ENCODE data around the gene PPP1R12B. TPM values are rescaled to one million over a fixed set of nuclear protein-coding genes. Genes with fewer than 3 reads are reported as not detected.
A peak's percentile ranks its signal among the peaks of the same experiment; 100 is the strongest.
"Not testable (repeated sequence)": the region's sequence is repeated elsewhere in the genome, so short reads cannot be mapped to it uniquely, and the experiment has no call there.

The PPP1R12B gene
- total RNA-seq, 1 donor: 20.6 TPM

DNA sequence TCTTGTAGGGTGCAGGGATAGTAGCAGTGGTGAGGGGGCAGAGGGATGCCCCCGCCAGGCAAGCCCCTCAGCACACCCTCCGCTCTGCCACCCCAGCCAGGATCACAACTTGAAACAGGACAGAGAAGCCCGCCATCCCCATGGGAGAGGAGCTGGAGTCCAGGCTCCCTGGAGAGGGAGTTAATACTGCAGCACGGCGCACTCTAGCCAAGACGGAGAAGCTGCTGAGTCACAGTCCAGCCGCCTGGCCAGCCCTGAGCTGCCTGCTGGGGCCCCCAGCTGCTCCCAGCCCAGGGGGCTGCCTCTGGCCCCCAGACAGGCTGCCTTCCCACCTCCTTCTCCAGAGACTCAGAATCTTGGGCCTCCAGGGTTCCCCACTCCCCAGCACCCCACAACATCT, 274.6 kb downstream of the PPP1R12B start:
- Histone ChIP-seq H3K36me3 (ENCODE audit: insufficient read depth, low read length) (no peaks in the 10 kb centered on the region), H3K79me2 (ENCODE audit: insufficient read depth, low read length) (no peaks in the 10 kb centered on the region), H3K4me2 (ENCODE audit: insufficient read depth, low read length) (peak overlapping the region; percentile 52), H4K20me1 (ENCODE audit: insufficient read depth, low read length) (no peaks in the 10 kb centered on the region), H3K4me3 (ENCODE audit: insufficient read depth, low read length) (no peak overlapping the region), H3K9me3 (ENCODE audit: low read depth, low read length) (no peaks in the 10 kb centered on the region), H3K27me3 (ENCODE audit: insufficient read depth, low read length) (no peaks in the 10 kb centered on the region), H3K4me1 (ENCODE audit: insufficient read depth, low read length) (peaks cover 23% of the 10 kb centered on the region), H2AFZ (ENCODE audit: low read length) (no peak overlapping the region), H3K27ac (ENCODE audit: low read depth, low read length) (peak overlapping the region; percentile 17)
- TF ChIP-seq, protein P1, sequence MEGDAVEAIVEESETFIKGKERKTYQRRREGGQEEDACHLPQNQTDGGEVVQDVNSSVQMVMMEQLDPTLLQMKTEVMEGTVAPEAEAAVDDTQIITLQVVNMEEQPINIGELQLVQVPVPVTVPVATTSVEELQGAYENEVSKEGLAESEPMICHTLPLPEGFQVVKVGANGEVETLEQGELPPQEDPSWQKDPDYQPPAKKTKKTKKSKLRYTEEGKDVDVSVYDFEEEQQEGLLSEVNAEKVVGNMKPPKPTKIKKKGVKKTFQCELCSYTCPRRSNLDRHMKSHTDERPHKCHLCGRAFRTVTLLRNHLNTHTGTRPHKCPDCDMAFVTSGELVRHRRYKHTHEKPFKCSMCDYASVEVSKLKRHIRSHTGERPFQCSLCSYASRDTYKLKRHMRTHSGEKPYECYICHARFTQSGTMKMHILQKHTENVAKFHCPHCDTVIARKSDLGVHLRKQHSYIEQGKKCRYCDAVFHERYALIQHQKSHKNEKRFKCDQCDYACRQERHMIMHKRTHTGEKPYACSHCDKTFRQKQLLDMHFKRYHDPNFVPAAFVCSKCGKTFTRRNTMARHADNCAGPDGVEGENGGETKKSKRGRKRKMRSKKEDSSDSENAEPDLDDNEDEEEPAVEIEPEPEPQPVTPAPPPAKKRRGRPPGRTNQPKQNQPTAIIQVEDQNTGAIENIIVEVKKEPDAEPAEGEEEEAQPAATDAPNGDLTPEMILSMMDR (IDR thresholded peaks at IDR 0.05; ENCODE audit: extremely low read depth, low read depth, low read length): no peak
- peak; percentile 78 for DNase-seq (ENCODE audit: insufficient read length, low spot score, missing footprints)

DNA sequence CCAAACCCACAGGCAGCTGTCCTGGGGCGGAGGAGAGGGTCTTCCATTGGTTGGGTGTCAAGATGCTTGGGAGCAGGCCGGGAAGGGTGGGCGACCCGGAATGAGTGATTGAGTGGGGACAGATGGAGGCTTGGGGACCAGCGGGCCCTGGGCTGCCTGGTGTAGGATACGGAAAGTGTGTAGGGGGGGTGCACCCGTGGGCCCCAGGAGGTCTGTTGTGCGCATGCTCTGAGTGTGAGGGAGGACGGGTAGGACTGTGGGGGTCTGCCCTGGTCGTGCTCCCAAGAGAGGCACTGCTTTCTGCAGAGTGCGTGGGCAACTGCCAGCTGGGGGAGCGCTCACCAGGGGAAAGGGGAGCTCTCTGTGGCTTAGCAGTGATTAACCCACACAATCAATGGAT, 275.0 kb downstream of the PPP1R12B start:
- not testable (repeated sequence) for H3K9me3 ChIP-seq (ENCODE audit: low read depth, low read length); H3K36me3 ChIP-seq (ENCODE audit: insufficient read depth, low read length); H4K20me1 ChIP-seq (ENCODE audit: insufficient read depth, low read length); H3K79me2 ChIP-seq (ENCODE audit: insufficient read depth, low read length); H3K4me3 ChIP-seq (ENCODE audit: insufficient read depth, low read length); H2AFZ ChIP-seq (ENCODE audit: low read length); H3K27me3 ChIP-seq (ENCODE audit: insufficient read depth, low read length); DNase-seq (ENCODE audit: insufficient read length, low spot score, missing footprints)
- H3K4me2 ChIP-seq (ENCODE audit: insufficient read depth, low read length): peak overlapping the region; percentile 52
- H3K4me1 ChIP-seq (ENCODE audit: insufficient read depth, low read length): peaks cover 19% of the 10 kb centered on the region
- H3K27ac ChIP-seq (ENCODE audit: low read depth, low read length): peak overlapping the region; percentile 17

DNA sequence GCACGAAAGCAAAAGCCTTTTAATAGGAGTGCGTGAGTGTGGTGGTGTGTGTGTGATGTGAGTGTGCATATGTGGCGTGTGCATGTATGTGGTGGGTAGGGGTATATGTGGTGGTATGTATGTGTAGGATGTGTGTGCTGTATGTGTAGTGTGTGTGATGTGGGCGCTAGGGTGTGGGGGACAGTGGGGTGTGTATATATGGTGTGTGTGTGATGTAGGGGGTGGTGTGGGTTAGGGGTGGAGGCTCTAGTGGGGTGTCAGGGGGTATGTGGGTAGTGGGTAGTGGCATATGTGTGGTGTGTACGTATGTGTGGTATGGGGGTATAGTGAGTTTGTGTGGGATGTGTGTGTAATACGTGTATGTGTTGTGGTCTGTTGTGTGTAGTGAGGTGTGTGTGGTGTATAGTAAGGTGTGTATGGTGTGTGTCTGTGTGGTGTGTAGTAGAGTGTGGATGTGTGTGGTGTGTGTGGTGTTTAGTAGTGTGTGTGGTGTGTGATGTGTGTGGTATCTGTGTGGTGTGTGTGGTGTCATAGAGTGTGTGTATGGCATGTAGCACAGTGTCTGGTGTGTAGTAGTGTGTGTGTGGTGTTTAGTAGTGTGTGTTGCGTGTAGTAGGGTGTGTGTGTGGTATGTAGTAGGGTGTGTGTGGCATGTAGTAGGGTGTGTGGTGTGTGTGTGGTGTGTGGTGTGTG, 275.7 kb downstream of the PPP1R12B start:
- Histone ChIP-seq H4K20me1 (ENCODE audit: insufficient read depth, low read length) (no peaks in the 10 kb centered on the region), H3K9me3 (ENCODE audit: low read depth, low read length) (no peaks in the 10 kb centered on the region)

DNA sequence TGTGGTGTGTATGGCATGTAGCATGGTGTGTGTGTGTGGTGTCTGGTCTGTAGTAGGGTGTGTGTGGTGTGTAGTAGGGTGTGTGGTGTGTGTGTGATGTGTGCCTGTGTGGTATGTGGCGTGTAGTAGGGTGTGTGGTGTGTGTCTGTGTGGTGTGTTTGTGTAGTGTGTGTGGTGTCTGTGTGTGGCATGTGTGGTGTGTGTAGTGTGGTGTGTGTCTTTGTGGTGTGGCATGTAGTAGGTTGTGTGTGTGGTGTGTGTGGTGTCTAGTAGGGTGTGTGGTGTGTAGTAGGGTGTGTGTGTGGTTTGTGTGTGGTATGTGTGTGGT, 276.2 kb downstream of the PPP1R12B start:
- no peak overlapping the region for H3K4me2 ChIP-seq (ENCODE audit: insufficient read depth, low read length)
- no peaks in the 10 kb centered on the region for H3K79me2 ChIP-seq (ENCODE audit: insufficient read depth, low read length)
- H2AFZ ChIP-seq (ENCODE audit: low read length): no peak overlapping the region
- H3K9me3 ChIP-seq (ENCODE audit: low read depth, low read length): no peaks in the 10 kb centered on the region
- H3K4me3 ChIP-seq (ENCODE audit: insufficient read depth, low read length): no peak overlapping the region
- TF ChIP-seq, protein P1 (IDR thresholded peaks at IDR 0.05; ENCODE audit: extremely low read depth, low read depth, low read length): no peak
- H4K20me1 ChIP-seq (ENCODE audit: insufficient read depth, low read length): no peaks in the 10 kb centered on the region
- no peaks in the 10 kb centered on the region for H3K36me3 ChIP-seq (ENCODE audit: insufficient read depth, low read length)
- H3K4me1 ChIP-seq (ENCODE audit: insufficient read depth, low read length): peaks cover 14% of the 10 kb centered on the region
- peak; percentile 80 for DNase-seq (ENCODE audit: insufficient read length, low spot score, missing footprints)
- H3K27me3 ChIP-seq (ENCODE audit: insufficient read depth, low read length): no peaks in the 10 kb centered on the region
- no peak overlapping the region for H3K27ac ChIP-seq (ENCODE audit: low read depth, low read length)

More for the DNA sequence above, 275.7 kb downstream of the PPP1R12B start:
- TF ChIP-seq, protein P1 (IDR thresholded peaks at IDR 0.05; ENCODE audit: extremely low read depth, low read depth, low read length): no peak
- H3K36me3 ChIP-seq (ENCODE audit: insufficient read depth, low read length): no peaks in the 10 kb centered on the region
- peak; percentile 46 for DNase-seq (ENCODE audit: insufficient read length, low spot score, missing footprints)
- no peak overlapping the region for H3K4me3 ChIP-seq (ENCODE audit: insufficient read depth, low read length)
- no peaks in the 10 kb centered on the region for H3K79me2 ChIP-seq (ENCODE audit: insufficient read depth, low read length)
- no peak overlapping the region for H3K4me2 ChIP-seq (ENCODE audit: insufficient read depth, low read length)
- H2AFZ ChIP-seq (ENCODE audit: low read length): no peak overlapping the region
- H3K27me3 ChIP-seq (ENCODE audit: insufficient read depth, low read length): no peaks in the 10 kb centered on the region
- H3K4me1 ChIP-seq (ENCODE audit: insufficient read depth, low read length): peaks cover 14% of the 10 kb centered on the region
- no peak overlapping the region for H3K27ac ChIP-seq (ENCODE audit: low read depth, low read length)

Measured in osteoblast (primary cell).